Ectodermal cell (in vitro differentiated cells): Measurements from ENCODE around the gene DMD.
"Not testable (repeated sequence)": the region's sequence is repeated elsewhere in the genome, so short reads cannot be mapped to it uniquely, and the experiment has no call there.

Experiments
- H3K27ac ChIP-seq: 2 replicates; pipeline ENCODE4 v1.7.0; 2013; ENCODE audit warnings: mild to moderate bottlenecking, low read depth, low read length; ENCODE audit not compliant: insufficient read depth, poor library complexity, severe bottlenecking
- H3K27me3 ChIP-seq: 2 replicates; pipeline ENCODE4 v1.7.0; 2013; ENCODE audit warnings: mild to moderate bottlenecking, low read length; ENCODE audit not compliant: insufficient read depth, control insufficient read depth, poor library complexity, severe bottlenecking
- H3K36me3 ChIP-seq: one replicate; pipeline ENCODE4 v1.7.0; 2013; ENCODE audit warnings: low read length; ENCODE audit not compliant: control insufficient read depth, insufficient read depth
- H3K4me1 ChIP-seq: one replicate; pipeline ENCODE4 v1.7.0; 2013; ENCODE audit warnings: low read length; ENCODE audit not compliant: control insufficient read depth, insufficient read depth
- H3K4me3 ChIP-seq: 2 replicates; pipeline ENCODE4 v1.7.0; 2013; ENCODE audit warnings: low read depth, low read length, control low read depth; ENCODE audit not compliant: insufficient read depth
- H3K9me3 ChIP-seq: 2 replicates; pipeline ENCODE4 v1.7.0; 2013; ENCODE audit warnings: mild to moderate bottlenecking, low read length, moderate library complexity; ENCODE audit not compliant: control insufficient read depth
- WGBS, 2 experiments: methylation state at CpG; one replicate each; pipeline ENCODE4 v1.1.7; 2013; ENCODE audit warnings: missing lambda C conversion rate in 2 of 2; 5-methylcytosine and 5-hydroxymethylcytosine counted together

The DMD gene

GRCh38 chrX:31423609-31424189, 1787.7 kb downstream of the DMD start:
- H3K36me3 ChIP-seq, result no peaks in the 10 kb centered on the region
- no peaks in the 10 kb centered on the region for H3K4me1 ChIP-seq
- H3K4me3 ChIP-seq, result no peak overlapping the region
- 65 to 74% methylated on average over 4 to 6 of the region's 6 CpGs for WGBS, 2 experiments
- no peak overlapping the region for H3K27ac ChIP-seq
- H3K9me3 ChIP-seq, result no peaks in the 10 kb centered on the region
- no peaks in the 10 kb centered on the region for H3K27me3 ChIP-seq

- Histone ChIP-seq H3K4me3 (no peak overlapping the region), H3K4me1 (no peaks in the 10 kb centered on the region), H3K27ac (no peak overlapping the region), H3K27me3 (no peaks in the 10 kb centered on the region), H3K9me3 (no peaks in the 10 kb centered on the region), H3K36me3 (no peaks in the 10 kb centered on the region)
- 91 to 100% methylated on average over 1 to 3 of the region's 3 CpGs for WGBS, 2 experiments
Measured at GRCh38 chrX:31421441-31421840, 1789.9 kb downstream of the DMD start.

DNA sequence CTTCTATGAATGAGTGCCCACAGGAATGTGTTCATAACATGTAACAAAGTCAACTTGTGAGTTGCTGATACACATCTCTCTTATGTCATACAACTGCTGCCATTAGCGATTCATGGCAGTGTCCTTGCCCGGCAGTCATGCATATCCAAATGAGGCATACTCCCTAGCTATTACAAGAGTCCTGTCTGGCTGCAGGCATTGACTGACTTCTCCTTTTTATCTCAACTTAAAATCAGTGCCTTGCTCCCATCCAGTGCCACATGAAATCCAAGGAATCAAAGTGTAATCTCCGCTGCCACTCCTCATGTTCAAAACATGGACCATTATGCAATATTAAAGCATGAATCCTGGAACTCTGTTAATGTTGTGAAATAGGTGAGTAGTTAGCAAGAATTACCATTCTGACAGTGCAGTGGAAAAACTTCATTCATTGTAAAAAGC, 1790.6 kb downstream of the DMD start:
- no peaks in the 10 kb centered on the region for H3K27me3 ChIP-seq
- H3K27ac ChIP-seq, result no peak overlapping the region
- H3K4me3 ChIP-seq, result no peak overlapping the region
- 88 to 92% methylated on average over 2 to 3 of the region's 3 CpGs for whole genome bisulfite sequencing, 2 experiments
- no peaks in the 10 kb centered on the region for H3K4me1 ChIP-seq
- no peaks in the 10 kb centered on the region for H3K9me3 ChIP-seq
- no peaks in the 10 kb centered on the region for H3K36me3 ChIP-seq

DNA sequence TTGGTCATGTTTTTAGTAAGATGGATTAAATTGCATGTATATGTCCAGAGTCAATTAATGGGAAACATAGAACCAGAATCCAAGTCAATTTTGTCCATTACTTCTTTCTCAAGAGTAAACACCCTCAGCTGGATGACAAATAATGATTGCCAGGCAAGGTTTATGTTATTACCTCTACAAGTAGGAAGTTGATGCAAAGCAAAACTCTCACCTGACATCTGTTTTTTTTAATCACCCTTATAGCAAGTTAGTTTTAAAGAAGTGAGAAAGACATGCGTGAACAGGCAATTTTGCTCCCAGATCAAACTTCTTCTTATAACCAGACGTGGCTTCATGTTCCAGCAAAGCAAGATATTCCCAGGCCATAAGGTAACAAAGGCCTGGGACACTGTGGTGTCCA, 1791.0 kb downstream of the DMD start:
- WGBS, 2 experiments, result 84 to 93% methylated on average over 2 of the region's 2 CpGs
- H3K36me3 ChIP-seq, result no peaks in the 10 kb centered on the region
- H3K27ac ChIP-seq, result no peak overlapping the region
- no peaks in the 10 kb centered on the region for H3K9me3 ChIP-seq
- H3K27me3 ChIP-seq, result no peaks in the 10 kb centered on the region
- H3K4me1 ChIP-seq, result no peaks in the 10 kb centered on the region
- no peak overlapping the region for H3K4me3 ChIP-seq

DNA sequence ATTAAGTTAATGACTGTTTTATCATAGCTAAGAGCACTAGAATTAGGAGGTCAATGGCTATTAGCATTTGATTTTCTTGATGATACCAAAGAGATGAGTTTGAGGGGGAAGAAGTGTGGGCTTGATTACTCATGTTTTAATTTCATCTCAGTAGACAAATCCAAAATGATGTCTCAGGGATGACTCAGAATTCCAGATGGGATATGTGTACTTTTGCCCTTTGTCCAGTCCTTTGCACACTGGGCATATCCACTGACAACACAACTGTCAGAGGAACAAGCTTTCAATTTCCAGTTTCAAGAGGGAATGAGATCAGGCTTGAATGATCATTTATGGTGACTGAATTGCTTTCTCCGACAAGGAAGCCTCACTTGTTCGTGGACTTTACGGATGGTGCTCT, 1814.2 kb downstream of the DMD start:
- H3K27ac ChIP-seq, result no peak overlapping the region
- WGBS, 2 experiments, result 64 to 67% methylated on average over 3 of the region's 3 CpGs
- H3K27me3 ChIP-seq, result no peaks in the 10 kb centered on the region
- no peaks in the 10 kb centered on the region for H3K36me3 ChIP-seq
- no peak overlapping the region for H3K4me3 ChIP-seq
- H3K9me3 ChIP-seq, result no peaks in the 10 kb centered on the region
- no peaks in the 10 kb centered on the region for H3K4me1 ChIP-seq

GRCh38 chrX:31392513-31392912, 1818.8 kb downstream of the DMD start:
- 96 to 100% methylated on average over 2 to 3 of the region's 3 CpGs for WGBS, 2 experiments
- H3K4me3 ChIP-seq, result no peak overlapping the region

DNA sequence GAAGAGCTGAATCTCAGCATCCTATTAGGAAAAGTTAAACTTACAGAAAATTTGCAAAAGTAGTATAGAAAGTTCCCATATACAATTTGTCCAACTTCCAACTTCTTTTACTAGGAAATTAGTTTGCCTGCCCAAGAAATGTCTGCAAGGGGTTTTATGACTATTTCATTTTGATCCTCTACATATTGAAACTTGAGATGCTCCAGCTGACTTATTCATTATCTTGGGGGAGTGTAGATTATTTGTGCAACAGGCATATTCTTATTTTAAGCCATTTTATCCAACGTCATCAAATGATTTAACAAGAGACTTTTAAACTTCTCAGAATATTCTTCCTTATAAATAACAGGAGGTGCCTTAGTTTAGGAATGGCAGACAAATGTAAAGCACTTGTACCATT, 1822.4 kb downstream of the DMD start:
- H3K4me3 ChIP-seq, result no peak overlapping the region
- H3K27ac ChIP-seq, result no peak overlapping the region
- no CpG with 5 or more reads among the region's 1 CpG for WGBS, 2 experiments
- H3K4me1 ChIP-seq, result no peaks in the 10 kb centered on the region
- H3K36me3 ChIP-seq, result no peaks in the 10 kb centered on the region
- H3K27me3 ChIP-seq, result no peaks in the 10 kb centered on the region
- no peaks in the 10 kb centered on the region for H3K9me3 ChIP-seq

More at GRCh38 chrX:31392513-31392912, 1818.8 kb downstream of the DMD start:
- Histone ChIP-seq H3K27ac (no peak overlapping the region), H3K27me3 (no peaks in the 10 kb centered on the region), H3K4me1 (no peaks in the 10 kb centered on the region), H3K36me3 (no peaks in the 10 kb centered on the region), H3K9me3 (no peaks in the 10 kb centered on the region)

DNA sequence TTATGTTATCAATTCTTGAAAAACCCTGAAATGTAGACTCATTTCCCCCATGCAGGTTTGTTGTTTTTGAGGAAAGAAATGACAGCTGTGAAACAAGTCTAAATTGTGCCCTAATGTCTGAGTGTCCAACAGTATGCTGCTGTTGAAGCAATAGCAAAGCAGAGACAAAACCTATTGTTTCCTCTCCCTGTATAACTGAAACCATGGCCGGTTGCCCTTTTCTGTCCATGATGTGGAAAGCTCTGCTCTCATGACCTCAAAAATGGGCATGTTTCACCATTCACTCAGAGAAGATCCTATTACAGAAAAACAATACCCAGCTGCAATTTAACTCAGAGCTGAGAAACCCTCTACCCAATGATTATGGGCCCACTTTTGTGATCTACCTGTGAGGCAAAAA, 1826.9 kb downstream of the DMD start:
- no peak overlapping the region for H3K27ac ChIP-seq
- WGBS, 2 experiments, result 85 to 91% methylated on average over 1 of the region's 1 CpG
- no peaks in the 10 kb centered on the region for H3K36me3 ChIP-seq
- no peaks in the 10 kb centered on the region for H3K4me1 ChIP-seq
- H3K27me3 ChIP-seq, result no peaks in the 10 kb centered on the region
- H3K4me3 ChIP-seq, result no peak overlapping the region
- H3K9me3 ChIP-seq, result no peaks in the 10 kb centered on the region

GRCh38 chrX:31383991-31384390, 1827.4 kb downstream of the DMD start:
- H3K27ac ChIP-seq, result no peak overlapping the region
- no peak overlapping the region for H3K4me3 ChIP-seq
- no peaks in the 10 kb centered on the region for H3K4me1 ChIP-seq
- H3K27me3 ChIP-seq, result no peaks in the 10 kb centered on the region
- 93 to 95% methylated on average over 8 of the region's 8 CpGs for WGBS, 2 experiments
- no peaks in the 10 kb centered on the region for H3K9me3 ChIP-seq
- H3K36me3 ChIP-seq, result no peaks in the 10 kb centered on the region

DNA sequence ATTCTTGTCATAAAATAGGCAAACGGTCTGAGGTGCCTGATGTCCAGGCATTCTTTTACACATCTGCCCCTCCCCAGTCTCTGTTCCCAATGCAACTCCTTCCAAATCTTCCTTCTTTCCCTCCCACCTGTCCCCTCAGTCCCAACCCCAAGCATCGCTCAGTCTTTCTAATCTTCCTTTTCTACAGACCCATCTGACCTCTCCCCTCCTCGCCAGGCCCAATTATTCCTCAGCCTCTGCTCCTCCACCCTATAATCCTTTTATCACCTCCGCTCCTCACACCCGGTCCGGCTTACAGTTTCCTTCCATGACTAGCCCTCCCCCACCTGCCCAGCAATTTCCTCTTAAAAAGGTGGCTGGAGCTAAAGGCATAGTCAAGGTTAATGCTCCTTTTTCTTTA, 1832.4 kb downstream of the DMD start:
- H3K27ac ChIP-seq, H3K9me3 ChIP-seq, H3K4me3 ChIP-seq, H3K27me3 ChIP-seq, H3K36me3 ChIP-seq, H3K4me1 ChIP-seq: not testable (repeated sequence)
- WGBS, 2 experiments, result 72 to 82% methylated on average over 6 of the region's 6 CpGs

GRCh38 chrX:31377821-31378220, 1833.5 kb downstream of the DMD start:
- H3K9me3 ChIP-seq, H3K4me1 ChIP-seq, H3K36me3 ChIP-seq, H3K27ac ChIP-seq, H3K4me3 ChIP-seq, H3K27me3 ChIP-seq: not testable (repeated sequence)
- 89 to 90% methylated on average over 8 of the region's 8 CpGs for whole genome bisulfite sequencing, 2 experiments
